NCI-H446 treated with DMSO at 0.1 percent for 48 hours (cell line): Measurements from ENCODE around the gene WDR47.
"Not testable (repeated sequence)": the region's sequence is repeated elsewhere in the genome, so short reads cannot be mapped to it uniquely, and the experiment has no call there.

ENCODE experiments used
- DNase-seq: peaks from one replicate; lab custom pipeline; 2025; lab: John Stamatoyannopoulos, UW

The WDR47 gene

GRCh38 chr1:109052145-109052544, 10.2 kb upstream of the WDR47 start:
- not testable (repeated sequence) for DNase-seq

GRCh38 chr1:109050228-109050995, 8.5 kb upstream of the WDR47 start:
- no peak for DNase-seq

DNA sequence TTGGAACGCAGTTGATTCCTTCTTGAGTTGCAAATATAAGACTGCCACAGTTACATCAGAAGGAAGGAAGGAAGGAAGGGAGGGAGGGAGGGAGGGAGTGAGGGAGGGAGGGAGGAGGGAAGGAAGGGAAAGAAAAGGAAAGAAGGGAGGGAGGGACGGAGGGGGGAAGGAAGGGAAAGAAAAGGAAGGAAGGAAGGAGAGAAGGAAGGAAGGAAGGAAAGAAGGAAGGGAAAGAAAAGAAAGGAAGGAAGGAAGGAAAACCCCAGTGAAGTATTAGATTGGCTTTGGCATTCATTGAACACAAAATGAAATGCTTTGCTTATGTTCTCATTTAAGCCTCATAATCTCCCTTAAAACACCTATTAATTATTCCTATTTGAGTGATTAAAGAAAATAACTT, 6.4 kb upstream of the WDR47 start:
- DNase-seq: no peak

GRCh38 chr1:109047339-109047738, 5.4 kb upstream of the WDR47 start:
- no peak for DNase-seq

- no peak for DNase-seq
Observed at GRCh38 chr1:109046671-109047070, 4.8 kb upstream of the WDR47 start.

DNA sequence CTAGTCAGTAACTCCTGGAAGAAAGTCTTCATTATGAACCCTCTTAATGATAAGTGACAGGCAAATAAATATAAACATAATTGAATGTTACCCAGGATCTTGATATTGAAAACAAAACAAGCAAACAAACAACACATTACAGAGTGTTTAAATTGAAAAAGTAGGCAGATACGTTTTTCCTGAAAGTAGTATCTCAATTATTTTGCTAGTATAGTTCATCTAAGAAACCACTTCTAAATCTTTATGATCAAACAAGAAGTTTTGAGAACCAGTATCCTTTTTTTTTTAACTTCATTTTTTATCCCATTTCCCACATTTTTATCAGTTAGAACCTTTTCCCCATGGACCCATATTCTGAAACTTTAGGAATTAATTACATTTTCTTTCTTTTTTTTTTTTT, 3.7 kb upstream of the WDR47 start:
- no peak for DNase-seq

- DNase-seq: no peak
Observed at GRCh38 chr1:109040989-109041620, 797 bp downstream of the WDR47 start.

DNA sequence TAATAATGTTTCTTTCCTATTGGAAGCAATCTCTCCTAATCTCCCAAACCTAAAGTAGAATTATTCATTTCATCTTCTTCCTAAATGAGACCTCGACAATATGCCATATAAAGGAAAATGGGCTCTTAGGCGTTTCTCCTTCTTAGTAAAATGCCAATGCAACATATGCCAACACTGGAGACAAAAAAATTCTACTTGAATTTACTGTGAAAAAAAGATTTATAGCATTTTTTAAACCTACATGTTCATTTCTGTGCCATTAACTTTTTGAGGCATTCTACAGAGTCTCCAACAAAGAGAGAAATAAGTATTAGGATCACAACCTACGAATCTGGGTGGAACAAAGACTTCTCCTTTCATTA, 1.3 kb downstream of the WDR47 start:
- DNase-seq: no peak

DNA sequence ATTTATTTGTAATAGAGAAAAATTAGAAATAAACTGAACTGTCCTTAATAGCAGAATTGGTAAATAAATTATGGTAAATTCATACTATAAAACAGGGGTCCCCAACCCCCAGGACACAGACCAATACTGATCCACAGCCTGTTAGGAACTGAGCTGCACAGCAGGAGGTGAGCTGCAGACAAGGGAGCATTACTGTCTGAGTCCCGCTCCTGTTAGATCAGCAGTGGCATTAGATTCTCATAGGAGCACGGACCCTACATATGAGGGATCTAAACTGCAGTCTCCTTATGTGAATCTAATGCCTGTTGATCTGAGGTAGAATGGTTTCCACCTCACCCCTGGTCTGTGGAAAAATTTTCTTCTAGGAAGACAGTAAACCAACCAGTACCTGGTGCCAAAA, 7.5 kb downstream of the WDR47 start:
- DNase-seq: no peak

DNA sequence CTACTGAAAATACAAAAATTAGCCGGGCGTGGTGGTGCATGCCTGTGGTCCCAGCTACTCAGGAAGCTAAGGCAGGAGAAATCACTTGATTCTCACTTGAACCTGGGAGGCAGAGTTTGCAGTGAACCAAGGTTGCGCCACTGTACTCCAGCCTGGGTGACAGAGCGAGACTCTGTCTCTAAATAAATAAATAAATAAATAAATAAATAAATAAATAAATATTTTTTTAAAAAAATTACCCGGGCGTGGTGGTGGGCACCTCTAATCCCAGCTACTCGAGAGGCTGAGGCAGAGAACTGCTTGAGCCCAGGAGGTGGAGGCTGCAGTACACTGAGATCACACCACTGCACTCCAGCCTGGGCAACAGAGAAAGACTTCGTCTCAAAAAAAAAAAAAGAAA, 12.4 kb downstream of the WDR47 start:
- not testable (repeated sequence) for DNase-seq

DNA sequence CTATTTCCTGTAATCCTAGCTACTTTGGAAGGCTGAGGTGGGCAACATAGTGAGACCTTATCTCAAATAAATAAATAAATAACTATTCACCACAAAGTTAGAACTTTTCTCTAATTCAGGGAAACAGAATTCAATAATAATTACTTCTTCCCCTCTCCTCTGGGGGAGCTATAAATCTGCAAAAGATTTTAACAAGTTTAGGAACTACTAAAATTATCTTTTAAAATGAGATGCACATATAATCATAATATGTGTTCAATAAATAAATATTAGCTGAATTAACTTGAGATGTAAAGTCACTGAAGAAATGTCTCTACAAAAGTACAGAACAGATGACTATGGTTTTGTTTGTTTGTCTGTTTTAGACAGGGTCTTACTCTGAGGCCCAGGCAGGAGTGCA, 14.1 kb downstream of the WDR47 start:
- no peak for DNase-seq

GRCh38 chr1:109025694-109026093, 16.2 kb downstream of the WDR47 start:
- DNase-seq: no peak

DNA sequence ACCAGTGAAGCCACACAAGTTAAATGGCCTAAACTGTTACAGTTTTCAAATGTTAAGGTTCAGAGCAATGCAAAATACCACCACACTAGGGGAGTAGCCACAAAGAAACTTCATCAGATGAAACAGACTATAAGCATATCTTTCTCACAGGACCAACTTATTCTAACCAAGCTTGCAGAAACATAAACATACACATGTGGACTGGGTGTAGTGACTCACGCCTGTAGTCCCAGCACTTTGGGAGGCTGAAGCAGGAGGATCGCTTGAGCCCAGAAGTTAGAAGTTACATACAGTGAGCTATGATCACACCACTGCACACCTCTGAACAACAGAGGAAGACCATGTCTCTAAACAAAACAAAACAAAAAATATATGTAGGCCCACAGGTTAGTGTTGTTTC, 17.3 kb downstream of the WDR47 start:
- DNase-seq: no peak

DNA sequence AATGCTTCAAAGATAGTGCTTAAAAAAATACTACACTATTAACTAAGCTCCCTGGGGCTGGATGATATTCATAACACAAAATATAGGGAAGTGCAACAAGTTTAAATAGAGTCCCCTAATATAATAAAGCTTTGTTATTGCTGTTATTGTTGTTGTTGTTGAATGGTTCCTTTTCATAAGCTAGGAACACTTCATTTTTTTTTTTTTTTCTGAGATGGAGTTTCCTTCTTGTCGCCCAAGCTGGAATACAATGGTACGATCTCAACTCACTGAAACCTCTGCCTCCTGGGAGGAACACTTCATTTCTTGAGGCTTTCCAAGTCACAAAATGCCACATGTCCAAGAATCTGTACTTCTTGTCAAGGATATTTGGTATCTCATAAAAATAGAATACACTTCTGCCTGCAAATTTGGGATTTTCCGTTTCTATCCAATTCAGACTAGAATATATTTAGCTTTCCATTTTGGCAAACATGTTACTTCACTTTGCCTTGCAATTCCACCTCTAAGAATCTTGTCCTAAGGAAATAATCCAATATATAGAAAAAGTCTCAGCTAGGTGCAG, 21.1 kb downstream of the WDR47 start:
- no peak for DNase-seq

DNA sequence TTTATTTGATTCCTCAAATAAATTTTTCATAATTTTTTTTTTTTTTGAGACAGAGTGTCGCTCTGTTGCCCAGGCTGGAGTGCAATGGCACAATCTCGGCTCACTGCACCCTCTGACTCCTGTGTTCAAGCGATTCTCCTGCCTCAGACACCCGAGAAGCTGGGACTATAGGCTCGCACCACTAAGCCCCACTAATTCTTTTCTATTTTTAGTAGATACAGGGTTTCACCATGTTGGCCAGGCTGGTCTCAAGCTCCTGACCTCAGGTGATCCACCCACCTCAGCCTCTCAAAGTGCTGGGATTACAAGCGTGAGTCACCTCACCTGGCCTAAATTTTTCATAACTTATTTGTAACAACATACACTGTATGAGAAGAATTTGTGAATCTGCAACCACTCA, 24.2 kb downstream of the WDR47 start:
- not testable (repeated sequence) for DNase-seq

GRCh38 chr1:109017134-109017533, 24.8 kb downstream of the WDR47 start:
- no peak for DNase-seq

DNA sequence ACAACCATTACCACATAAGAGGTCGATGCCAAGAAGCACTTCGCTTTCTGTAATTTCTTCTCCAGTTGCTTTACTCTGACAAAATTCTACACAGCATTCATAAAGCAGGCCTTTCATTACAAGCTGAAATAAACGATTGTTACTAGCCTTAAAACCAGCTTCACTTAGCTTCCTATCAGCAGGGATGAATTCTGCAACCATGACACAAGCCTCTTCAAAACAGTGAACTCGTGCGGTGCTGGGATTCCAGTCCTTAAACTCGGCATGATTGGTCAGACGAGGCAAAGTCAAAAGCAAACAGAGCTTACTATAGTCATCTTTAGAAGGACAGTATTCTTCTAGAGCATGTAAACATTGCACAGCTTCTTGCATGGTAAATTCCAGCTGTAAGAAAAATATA, 30.6 kb downstream of the WDR47 start:
- no peak for DNase-seq

GRCh38 chr1:108996622-108997021, 45.3 kb downstream of the WDR47 start:
- not testable (repeated sequence) for DNase-seq

DNA sequence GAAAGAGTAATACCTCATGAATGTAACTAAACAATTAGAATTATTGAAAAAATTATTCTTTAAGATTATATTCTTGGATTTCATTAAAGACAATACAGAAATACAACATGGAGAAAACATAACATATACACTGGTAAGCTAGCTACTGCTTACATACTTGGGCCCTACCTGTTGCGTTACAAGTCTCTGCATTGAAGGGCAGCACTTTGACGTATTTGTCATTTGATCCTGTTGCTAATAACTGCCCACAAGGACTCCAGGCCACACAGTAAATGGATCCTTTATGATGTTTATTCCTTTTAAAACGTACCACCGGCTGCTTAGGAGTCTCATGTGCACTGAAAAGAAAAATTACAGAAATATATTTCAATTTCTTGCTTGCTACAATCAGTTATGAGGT, 58.8 kb downstream of the WDR47 start:
- DNase-seq: no peak

- no peak for DNase-seq
Observed at GRCh38 chr1:108976658-108977057, 65.2 kb downstream of the WDR47 start.

GRCh38 chr1:108972951-108973350, 69.0 kb downstream of the WDR47 start:
- DNase-seq: no peak

- no peak for DNase-seq
Observed at GRCh38 chr1:108969346-108969745, 72.6 kb downstream of the WDR47 start.

DNA sequence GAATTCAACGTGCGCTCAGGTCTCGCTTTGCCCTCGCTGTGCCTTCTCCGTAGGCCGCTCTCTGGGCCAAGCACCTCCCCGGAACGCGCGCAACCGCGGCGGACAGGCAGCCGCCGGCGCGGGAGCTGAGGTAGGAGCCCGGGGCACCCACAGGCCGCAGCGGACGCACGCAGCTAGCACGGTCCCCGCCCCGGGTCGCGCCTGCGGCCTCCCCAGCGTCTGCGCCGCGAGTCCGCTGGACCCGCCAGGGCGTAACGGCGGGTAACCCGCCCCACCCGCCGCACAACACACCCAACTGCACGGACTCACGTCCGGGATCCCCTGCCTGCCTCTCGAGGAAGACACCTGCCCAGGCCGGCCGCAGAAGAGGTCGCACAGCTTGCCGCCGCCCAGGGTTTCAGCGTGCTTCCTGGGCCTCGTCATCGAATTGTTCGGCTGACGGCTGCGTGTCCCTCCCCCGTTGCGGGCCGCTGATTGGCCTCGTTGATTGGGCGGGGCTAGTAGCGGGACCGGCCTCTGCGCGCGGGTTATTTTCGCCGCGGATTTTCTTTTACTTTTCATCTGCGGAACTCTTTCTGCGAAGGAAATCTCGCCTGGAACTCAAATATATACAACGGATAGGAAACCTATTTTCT, 78.7 kb downstream of the WDR47 start, which contains the start of gene CLCC1:
Gene CLCC1 (minus strand): TSS at position 433 of the 635 bp plus-strand sequence. CDS start 13,047 bp downstream, outside the sequence.
- peak; percentile 86 for DNase-seq
